CD4-positive, alpha-beta T cell treated with Interleukin-17A for 4 hours (primary cell): Measurements from ENCODE around the gene CDKAL1.
"Not testable (repeated sequence)": the region's sequence is repeated elsewhere in the genome, so short reads cannot be mapped to it uniquely, and the experiment has no call there.

ENCODE experiments used
- DNase-seq: peaks from one replicate; pipeline ENCODE4 v3.0.0-alpha.2; 2020; ENCODE audit warnings: mixed read lengths

Gene CDKAL1

GRCh38 chr6:20644667-20645370 lies 110.6 kb downstream of the CDKAL1 start:
- no peak for DNase-seq

- not testable (repeated sequence) for DNase-seq
Measured at GRCh38 chr6:20645572-20645971, 111.3 kb downstream of the CDKAL1 start.

GRCh38 chr6:20647585-20647984 lies 113.3 kb downstream of the CDKAL1 start:
- no peak for DNase-seq

- not testable (repeated sequence) for DNase-seq
Measured at GRCh38 chr6:20649696-20650470, 115.6 kb downstream of the CDKAL1 start.

GRCh38 chr6:20652299-20653084 lies 118.2 kb downstream of the CDKAL1 start:
- DNase-seq, result no peak

- no peak for DNase-seq
Measured at GRCh38 chr6:20653085-20653479, 118.8 kb downstream of the CDKAL1 start.

GRCh38 chr6:20655317-20655716 lies 121.1 kb downstream of the CDKAL1 start:
- no peak for DNase-seq

GRCh38 chr6:20657274-20657800 lies 123.1 kb downstream of the CDKAL1 start:
- no peak for DNase-seq

GRCh38 chr6:20658053-20658452 lies 123.8 kb downstream of the CDKAL1 start:
- DNase-seq, result no peak

- DNase-seq, result no peak
Measured at GRCh38 chr6:20658516-20658915, 124.3 kb downstream of the CDKAL1 start.

GRCh38 chr6:20660534-20660933 lies 126.3 kb downstream of the CDKAL1 start:
- no peak for DNase-seq

GRCh38 chr6:20661721-20662120 lies 127.5 kb downstream of the CDKAL1 start:
- no peak for DNase-seq

GRCh38 chr6:20664250-20664649 lies 130.0 kb downstream of the CDKAL1 start:
- DNase-seq, result no peak

- DNase-seq, result no peak
Measured at GRCh38 chr6:20665290-20665689, 131.0 kb downstream of the CDKAL1 start.

GRCh38 chr6:20669571-20670314 lies 135.5 kb downstream of the CDKAL1 start:
- no peak for DNase-seq

GRCh38 chr6:20670750-20671149 lies 136.5 kb downstream of the CDKAL1 start:
- DNase-seq, result no peak

- no peak for DNase-seq
Measured at GRCh38 chr6:20672038-20672437, 137.8 kb downstream of the CDKAL1 start.

GRCh38 chr6:20673458-20673857 lies 139.2 kb downstream of the CDKAL1 start:
- DNase-seq, result no peak

- DNase-seq, result no peak
Measured at GRCh38 chr6:20674664-20675063, 140.4 kb downstream of the CDKAL1 start.

GRCh38 chr6:20678831-20679352 lies 144.6 kb downstream of the CDKAL1 start:
- DNase-seq, result no peak

- no peak for DNase-seq
Measured at GRCh38 chr6:20680697-20681165, 146.5 kb downstream of the CDKAL1 start.

- no peak for DNase-seq
Measured at GRCh38 chr6:20681243-20681684, 147.0 kb downstream of the CDKAL1 start.
